ENCODE data around the gene SLC43A2. TPM values are rescaled to one million over a fixed set of nuclear protein-coding genes. Genes with fewer than 3 reads are reported as not detected.

SLC43A2 gene
- total and polyA plus RNA-seq, 2 donors (not counting 3 experiments of a cell fraction or from before 2014, with no cell fraction given): 41.7 to 52.0 TPM

DNA sequence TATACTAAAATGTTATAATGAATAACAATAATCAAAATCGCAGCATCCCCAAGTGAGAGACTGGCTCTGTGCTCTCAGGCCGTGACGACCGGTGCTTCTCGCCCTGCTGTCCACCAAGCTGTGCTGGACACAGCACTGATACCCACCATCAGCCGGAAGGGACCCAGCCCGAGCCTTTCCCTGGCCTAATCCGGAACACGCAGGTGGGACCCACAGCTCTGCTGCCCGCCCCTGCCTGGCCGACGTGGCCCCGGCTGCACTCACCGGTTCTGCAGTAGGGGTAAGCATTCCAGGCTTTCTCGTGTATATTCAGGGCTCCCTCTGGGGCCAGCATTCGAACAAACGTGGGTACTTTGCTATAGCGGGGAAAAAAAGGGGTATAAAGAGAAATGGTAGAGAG lies 80.6 kb downstream of the SLC43A2 start:
- dilution Hi-C loops (cut with MboI; ENCODE audit: extremely low pct_ligation_motif_present, low sequenced_read_pairs): no loop called here
- intact Hi-C loops (cut with micrococcal nuclease): no loop called here
- Histone ChIP-seq H2AFZ (ENCODE audit: low read depth, low read length) (no peak overlapping the region), H3K36me3 (ENCODE audit: control insufficient read depth in 2 of 2, extremely low read depth in 1 of 2, insufficient read depth in 2 of 2, low read length in 2 of 2) (peaks cover 7 to 35% of the 10 kb centered on the region in 2 experiments), H3K27ac (ENCODE audit: insufficient read depth, low read depth, low read length) (no peak overlapping the region), H3K4me1 (ENCODE audit: control insufficient read depth, extremely low read depth, insufficient read depth, low read length) (no peaks in the 10 kb centered on the region), H3K9ac (replicated peaks; ENCODE audit: extremely low read depth, insufficient read depth, low read length) (no peak overlapping the region), H3K79me2 (ENCODE audit: control insufficient read depth, insufficient read depth, low read length) (peaks cover 2% of the 10 kb centered on the region), H3K27me3 (ENCODE audit: control insufficient read depth in 2 of 2, insufficient read depth in 2 of 2, low read length in 2 of 2) (no peaks in the 10 kb centered on the region), H4K20me1 (replicated peaks; ENCODE audit: control insufficient read depth, extremely low read depth, insufficient read depth, low read length) (no peaks in the 10 kb centered on the region), H3K4me3 (replicated peaks in 1 of 3; ENCODE audit: insufficient read depth in 1 of 3, low read depth in 1 of 3, low read length in 3 of 3) (no peak overlapping the region), H3K9me3 (replicated peaks; ENCODE audit: control insufficient read depth, insufficient read depth, low read length) (no peaks in the 10 kb centered on the region), H3K9me1 (replicated peaks; ENCODE audit: control insufficient read depth, extremely low read depth, insufficient read depth, low read length) (no peaks in the 10 kb centered on the region), H3K4me2 (ENCODE audit: insufficient read depth, low read length) (no peak overlapping the region)
- no peak for FAIRE-seq
- no peak for DNase-seq (ENCODE audit: low read depth, low spot score)
- POLR2A ChIA-PET: no interaction called here
- BruUV-seq (replicated peaks): no TSS peak
- CTCF ChIA-PET: no interaction called here
- TF ChIP-seq, protein P1, sequence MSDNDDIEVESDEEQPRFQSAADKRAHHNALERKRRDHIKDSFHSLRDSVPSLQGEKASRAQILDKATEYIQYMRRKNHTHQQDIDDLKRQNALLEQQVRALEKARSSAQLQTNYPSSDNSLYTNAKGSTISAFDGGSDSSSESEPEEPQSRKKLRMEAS (IDR thresholded peaks at IDR 0.05; ENCODE audit: insufficient read depth, insufficient read length): no peak
- no peak for TF ChIP-seq JUN (IDR thresholded peaks at IDR 0.05; ENCODE audit: borderline replicate concordance, insufficient read depth, insufficient read length, low read depth)
- no peak for TF ChIP-seq POLR2A (IDR thresholded peaks at IDR 0.05; ENCODE audit: low read depth, low read length)
- TF ChIP-seq FOS (IDR thresholded peaks at IDR 0.05; ENCODE audit: borderline replicate concordance, insufficient read depth, low read length): no peak
- no peak for TF ChIP-seq EZH2 (IDR thresholded peaks at IDR 0.05; ENCODE audit: borderline replicate concordance, low read depth, low read length, severe bottlenecking)
- TF ChIP-seq MYC (IDR thresholded peaks at IDR 0.05; ENCODE audit: low read depth, low read length): no peak
- no peak for TF ChIP-seq POLR2AphosphoS5 (IDR thresholded peaks at IDR 0.05; ENCODE audit: insufficient read depth, low read depth, low read length)
- TF ChIP-seq GATA2 (IDR thresholded peaks at IDR 0.05; ENCODE audit: insufficient read depth, insufficient read length, low read depth, low read length): no peak
- TF ChIP-seq, protein P2, sequence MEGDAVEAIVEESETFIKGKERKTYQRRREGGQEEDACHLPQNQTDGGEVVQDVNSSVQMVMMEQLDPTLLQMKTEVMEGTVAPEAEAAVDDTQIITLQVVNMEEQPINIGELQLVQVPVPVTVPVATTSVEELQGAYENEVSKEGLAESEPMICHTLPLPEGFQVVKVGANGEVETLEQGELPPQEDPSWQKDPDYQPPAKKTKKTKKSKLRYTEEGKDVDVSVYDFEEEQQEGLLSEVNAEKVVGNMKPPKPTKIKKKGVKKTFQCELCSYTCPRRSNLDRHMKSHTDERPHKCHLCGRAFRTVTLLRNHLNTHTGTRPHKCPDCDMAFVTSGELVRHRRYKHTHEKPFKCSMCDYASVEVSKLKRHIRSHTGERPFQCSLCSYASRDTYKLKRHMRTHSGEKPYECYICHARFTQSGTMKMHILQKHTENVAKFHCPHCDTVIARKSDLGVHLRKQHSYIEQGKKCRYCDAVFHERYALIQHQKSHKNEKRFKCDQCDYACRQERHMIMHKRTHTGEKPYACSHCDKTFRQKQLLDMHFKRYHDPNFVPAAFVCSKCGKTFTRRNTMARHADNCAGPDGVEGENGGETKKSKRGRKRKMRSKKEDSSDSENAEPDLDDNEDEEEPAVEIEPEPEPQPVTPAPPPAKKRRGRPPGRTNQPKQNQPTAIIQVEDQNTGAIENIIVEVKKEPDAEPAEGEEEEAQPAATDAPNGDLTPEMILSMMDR (IDR thresholded peaks at IDR 0.05; ENCODE audit: extremely low read depth in 1 of 2, insufficient read depth in 1 of 2, low read depth in 1 of 2, low read length in 2 of 2): no peak

Measured in endothelial cell of umbilical vein (primary cell).